Calu3 (cell line): ENCODE results near the gene DNAH7. TPM values are rescaled to one million over a fixed set of nuclear protein-coding genes. Genes with fewer than 3 reads are reported as not detected.

ENCODE experiments used
- BruUV-seq: library from RNA; stranded (reverse); fragments of 400-500 nt; replicated peaks from 2 replicates; lab custom pipeline; 2021; lab: Mats Ljungman, UMichigan
- CTCF ChIA-PET: fragments of 300-600 bp; sonication (Branson Sonifier 250); formaldehyde crosslinking; loops from one replicate; lab custom pipeline; 2022; ENCODE audit warnings: antibody characterized with exemption; lab: Charles Lee
- DNase-seq: peaks from one replicate; pipeline ENCODE4 v3.0.0; 2022
- H3K27ac Mint-ChIP-seq: one replicate; pipeline ENCODE4 v1.8.0; 2022; ENCODE audit warnings: mixed read lengths; ENCODE audit not compliant: unreplicated experiment
- H3K27me3 Mint-ChIP-seq: one replicate; pipeline ENCODE4 v1.8.0; 2022; ENCODE audit warnings: mixed read lengths; ENCODE audit not compliant: unreplicated experiment
- H3K36me3 Mint-ChIP-seq: one replicate; pipeline ENCODE4 v1.8.0; 2022; ENCODE audit warnings: mild to moderate bottlenecking, moderate library complexity, mixed read lengths; ENCODE audit not compliant: insufficient read depth, unreplicated experiment
- H3K4me1 Mint-ChIP-seq: one replicate; pipeline ENCODE4 v1.8.0; 2022; ENCODE audit warnings: mild to moderate bottlenecking, low read depth, mixed read lengths; ENCODE audit not compliant: unreplicated experiment
- H3K4me3 Mint-ChIP-seq: one replicate; pipeline ENCODE4 v1.8.0; 2022; ENCODE audit warnings: mild to moderate bottlenecking, low read depth, moderate library complexity, mixed read lengths; ENCODE audit not compliant: unreplicated experiment
- H3K9me3 Mint-ChIP-seq: one replicate; pipeline ENCODE4 v1.8.0; 2022; ENCODE audit warnings: low read depth, mixed read lengths; ENCODE audit not compliant: unreplicated experiment
- CTCF ChIP-seq: fragments of 200-600 bp; IDR thresholded peaks from one replicate; pipeline ENCODE4 v1.8.0; 2022; ENCODE audit warnings: antibody characterized with exemption; ENCODE audit not compliant: unreplicated experiment
- intact Hi-C: fragments of 100-400 bp; cut with micrococcal nuclease; formaldehyde crosslinking; loops from one replicate; pipeline ENCODE4 v1.10.0; 2022; ENCODE audit not compliant: unreplicated experiment
- total RNA-seq: library from RNA; stranded (reverse); gene quantifications from 2 replicates; pipeline ENCODE4 v1.2.3, GENCODE V29; 2022

DNAH7 gene
- total RNA-seq, 1 experiment from 2014 or later: 2.5 TPM

GRCh38 chr2:195741191-195741590 is 327.4 kb downstream of the DNAH7 start:
- no peak for DNase-seq
- Mint-ChIP-seq H3K36me3 (no peaks in the 10 kb centered on the region), H3K4me3 (no peak overlapping the region), H3K27me3 (no peaks in the 10 kb centered on the region), H3K4me1 (no peaks in the 10 kb centered on the region), H3K27ac (no peak overlapping the region), H3K9me3 (peaks cover 3% of the 10 kb centered on the region)
- intact Hi-C loops: no loop called here
- CTCF ChIA-PET: no interaction called here
- TF ChIP-seq CTCF: no peak
- BruUV-seq: no TSS peak

- no peaks in the 10 kb centered on the region for H3K36me3 Mint-ChIP-seq
- TF ChIP-seq CTCF: no peak
- no peaks in the 10 kb centered on the region for H3K9me3 Mint-ChIP-seq
- DNase-seq: no peak
- no peaks in the 10 kb centered on the region for H3K4me1 Mint-ChIP-seq
- CTCF ChIA-PET: no interaction called here
- no peak overlapping the region for H3K4me3 Mint-ChIP-seq
- intact Hi-C loops: no loop called here
- no peaks in the 10 kb centered on the region for H3K27me3 Mint-ChIP-seq
- no peak overlapping the region for H3K27ac Mint-ChIP-seq
- no TSS peak for BruUV-seq
These were observed 330.9 kb downstream of the DNAH7 start for GRCh38 chr2:195737511-195738325.

GRCh38 chr2:195735347-195735746 is 333.3 kb downstream of the DNAH7 start:
- Mint-ChIP-seq H3K36me3 (no peaks in the 10 kb centered on the region), H3K4me1 (no peaks in the 10 kb centered on the region), H3K27me3 (no peaks in the 10 kb centered on the region), H3K27ac (no peak overlapping the region), H3K9me3 (no peaks in the 10 kb centered on the region), H3K4me3 (no peak overlapping the region)
- DNase-seq: no peak
- CTCF ChIA-PET: no interaction called here
- no TSS peak for BruUV-seq
- TF ChIP-seq CTCF: no peak
- intact Hi-C loops: no loop called here

GRCh38 chr2:195734931-195735330 is 333.7 kb downstream of the DNAH7 start:
- TF ChIP-seq CTCF: no peak
- H3K27me3 Mint-ChIP-seq: no peaks in the 10 kb centered on the region
- intact Hi-C loops: no loop called here
- H3K36me3 Mint-ChIP-seq: no peaks in the 10 kb centered on the region
- no peak overlapping the region for H3K27ac Mint-ChIP-seq
- no peaks in the 10 kb centered on the region for H3K4me1 Mint-ChIP-seq
- H3K9me3 Mint-ChIP-seq: no peaks in the 10 kb centered on the region
- CTCF ChIA-PET: no interaction called here
- no TSS peak for BruUV-seq
- DNase-seq: no peak
- H3K4me3 Mint-ChIP-seq: no peak overlapping the region
